Loucy (cell line): ENCODE results near the gene IP6K3.

ENCODE experiments used
- EZH2phosphoT487 ChIP-seq: fragments of 200-600 bp; IDR thresholded peaks from 2 replicates; pipeline ENCODE4 v1.6.1; 2018; ENCODE audit warnings: antibody characterized with exemption, mild to moderate bottlenecking, moderate library complexity, borderline replicate concordance
- TF ChIP-seq, protein P1 (sequence below): fragments of 200-600 bp; sonication (generic); conservative IDR thresholded peaks from 2 replicates; pipeline ENCODE4 v1.5.1; 2014; ENCODE audit warnings: mild to moderate bottlenecking, antibody characterized with exemption, low read length

GRCh38 chr6:33672808-33673207 lies 73.9 kb downstream of the IP6K3 start:
- TF ChIP-seq, protein P1, sequence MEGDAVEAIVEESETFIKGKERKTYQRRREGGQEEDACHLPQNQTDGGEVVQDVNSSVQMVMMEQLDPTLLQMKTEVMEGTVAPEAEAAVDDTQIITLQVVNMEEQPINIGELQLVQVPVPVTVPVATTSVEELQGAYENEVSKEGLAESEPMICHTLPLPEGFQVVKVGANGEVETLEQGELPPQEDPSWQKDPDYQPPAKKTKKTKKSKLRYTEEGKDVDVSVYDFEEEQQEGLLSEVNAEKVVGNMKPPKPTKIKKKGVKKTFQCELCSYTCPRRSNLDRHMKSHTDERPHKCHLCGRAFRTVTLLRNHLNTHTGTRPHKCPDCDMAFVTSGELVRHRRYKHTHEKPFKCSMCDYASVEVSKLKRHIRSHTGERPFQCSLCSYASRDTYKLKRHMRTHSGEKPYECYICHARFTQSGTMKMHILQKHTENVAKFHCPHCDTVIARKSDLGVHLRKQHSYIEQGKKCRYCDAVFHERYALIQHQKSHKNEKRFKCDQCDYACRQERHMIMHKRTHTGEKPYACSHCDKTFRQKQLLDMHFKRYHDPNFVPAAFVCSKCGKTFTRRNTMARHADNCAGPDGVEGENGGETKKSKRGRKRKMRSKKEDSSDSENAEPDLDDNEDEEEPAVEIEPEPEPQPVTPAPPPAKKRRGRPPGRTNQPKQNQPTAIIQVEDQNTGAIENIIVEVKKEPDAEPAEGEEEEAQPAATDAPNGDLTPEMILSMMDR = no peak
- no peak for TF ChIP-seq EZH2phosphoT487
